HepG2 (cell line): ENCODE data around the gene SLC10A1. TPM values are rescaled to one million over a fixed set of nuclear protein-coding genes. Genes with fewer than 3 reads are reported as not detected.

ENCODE experiments used
- BHLHE40 ChIP-seq: IDR thresholded peaks from 2 replicates; pipeline ENCODE4 v1.6.1; 2011; ENCODE audit warnings: low read length, improper control_type of control experiment
- CREBL2 ChIP-seq: sonication (generic); formaldehyde crosslinking; IDR thresholded peaks from 2 replicates; pipeline ENCODE4 v1.8.1; 2023; ENCODE audit warnings: missing genetic modification reagents, mild to moderate bottlenecking, borderline replicate concordance
- ETV5 ChIP-seq: IDR thresholded peaks from 2 replicates; pipeline ENCODE4 v1.6.1; 2018; ENCODE audit warnings: missing biosample characterization, missing genetic modification reagents, inconsistent platforms, borderline replicate concordance
- KLF16 ChIP-seq, 2 experiments: sonication (generic) in 1 of 2; formaldehyde crosslinking in 1 of 2; IDR thresholded peaks; 2 replicates each; pipeline versions ENCODE4 v1.6.1 to v1.8.0; 2016 to 2023; ENCODE audit warnings: missing genetic modification reagents in 2 of 2, missing compliant biosample characterization in 1 of 2
- LRRFIP1 ChIP-seq: sonication (generic); formaldehyde crosslinking; conservative IDR thresholded peaks from 2 replicates; pipeline ENCODE4 v1.4.0; 2020; ENCODE audit warnings: missing genetic modification reagents
- MTA1 ChIP-seq: sonication (generic); formaldehyde crosslinking; IDR thresholded peaks from 2 replicates; pipeline ENCODE4 v1.4.0; 2020; ENCODE audit warnings: missing genetic modification reagents, mild to moderate bottlenecking, borderline replicate concordance
- NFE2L1 ChIP-seq: sonication (generic); formaldehyde crosslinking; IDR thresholded peaks from 2 replicates; pipeline ENCODE4 v1.4.0; 2020; ENCODE audit warnings: missing genetic modification reagents, mild to moderate bottlenecking, borderline replicate concordance
- NFKBIZ ChIP-seq: IDR thresholded peaks from 2 replicates; pipeline ENCODE4 v1.6.1; 2018; ENCODE audit warnings: missing genetic modification reagents, missing compliant biosample characterization
- RFXAP ChIP-seq: sonication (generic); formaldehyde crosslinking; IDR thresholded peaks from 2 replicates; pipeline ENCODE4 v1.4.0; 2020; ENCODE audit warnings: missing genetic modification reagents, borderline replicate concordance
- SKI ChIP-seq: fragments of 450-650 bp; IDR thresholded peaks from one replicate; pipeline ENCODE4 v1.6.1; 2018; ENCODE audit warnings: mild to moderate bottlenecking; ENCODE audit not compliant: partially characterized antibody
- TGIF2 ChIP-seq: IDR thresholded peaks from 2 replicates; pipeline ENCODE4 v1.6.1; 2016; ENCODE audit warnings: control low read depth, missing compliant biosample characterization
- WIZ ChIP-seq: sonication (generic); formaldehyde crosslinking; IDR thresholded peaks from 2 replicates; pipeline ENCODE4 v1.5.1; 2020; ENCODE audit warnings: mild to moderate bottlenecking, missing genetic modification reagents
- ZBTB25 ChIP-seq: IDR thresholded peaks from 2 replicates; pipeline ENCODE4 v1.6.1; 2018; ENCODE audit warnings: missing genetic modification reagents
- ZBTB38 ChIP-seq: sonication (generic); formaldehyde crosslinking; IDR thresholded peaks from 2 replicates; pipeline ENCODE4 v1.5.1; 2020; ENCODE audit warnings: mild to moderate bottlenecking, missing genetic modification reagents
- ZNF207 ChIP-seq: fragments of 450-650 bp; IDR thresholded peaks from 2 replicates; pipeline ENCODE4 v1.6.1; 2016; ENCODE audit warnings: antibody characterized with exemption, borderline replicate concordance
- ZNF260 ChIP-seq: sonication (generic); formaldehyde crosslinking; IDR thresholded peaks from 2 replicates; pipeline ENCODE4 v1.4.0; 2020; ENCODE audit warnings: missing genetic modification reagents, low read depth, mild to moderate bottlenecking, borderline replicate concordance
- ZNF569 ChIP-seq: sonication (generic); formaldehyde crosslinking; IDR thresholded peaks from 2 replicates; pipeline ENCODE4 v1.5.0; 2020; ENCODE audit warnings: mild to moderate bottlenecking, missing genetic modification reagents, moderate library complexity, borderline replicate concordance
- ZNF598 ChIP-seq: sonication (generic); formaldehyde crosslinking; IDR thresholded peaks from 2 replicates; pipeline ENCODE4 v1.5.1; 2020; ENCODE audit warnings: mild to moderate bottlenecking, missing genetic modification reagents, borderline replicate concordance
- ZNF775 ChIP-seq: sonication (generic); formaldehyde crosslinking; IDR thresholded peaks from 2 replicates; pipeline ENCODE4 v1.4.0; 2020; ENCODE audit warnings: missing genetic modification reagents, mild to moderate bottlenecking, moderate library complexity, borderline replicate concordance
- polyA plus RNA-seq, 8 experiments: library from polyadenylated mRNA; depleted of rRNA in 3 of 8; stranded (reverse) in 7 of 8; unstranded in 1 of 8; fragments of >200 nt; fragmentation: Illumina TruSeq in 4 of 8; extraction: Trizol in 4 of 8; gene quantifications; 2 replicates each; pipeline versions ENCODE4 v1.2.1 to v1.2.3, GENCODE V29; 2011 to 2016; ENCODE audit warnings: low read depth in 4 of 8, missing spikeins in 1 of 8, mixed read lengths in 1 of 8; ENCODE audit not compliant: insufficient read depth in 1 of 8
- total RNA-seq, 5 experiments: library from RNA; depleted of rRNA; stranded (reverse); fragments of >200 nt; fragmentation: Illumina TruSeq; extraction: Trizol; gene quantifications; 2 replicates each; pipeline ENCODE4 v1.2.3, GENCODE V29; 2016; ENCODE audit warnings: low read depth in 1 of 5
- TF ChIP-seq, protein P1 (sequence below): sonication (generic); formaldehyde crosslinking; IDR thresholded peaks from 2 replicates; pipeline ENCODE4 v1.5.0; 2020; ENCODE audit warnings: missing genetic modification reagents
- TF ChIP-seq, protein P2 (sequence below): sonication (generic); formaldehyde crosslinking; IDR thresholded peaks from 2 replicates; pipeline ENCODE4 v1.5.0; 2020; ENCODE audit warnings: missing genetic modification reagents, mild to moderate bottlenecking, borderline replicate concordance

Gene SLC10A1
- total and polyA plus RNA-seq, 2 of the 13 experiments (the other 11 are each of a cell fraction or from before 2014, with no cell fraction given) = 0.17 TPM; not detected in 1

DNA sequence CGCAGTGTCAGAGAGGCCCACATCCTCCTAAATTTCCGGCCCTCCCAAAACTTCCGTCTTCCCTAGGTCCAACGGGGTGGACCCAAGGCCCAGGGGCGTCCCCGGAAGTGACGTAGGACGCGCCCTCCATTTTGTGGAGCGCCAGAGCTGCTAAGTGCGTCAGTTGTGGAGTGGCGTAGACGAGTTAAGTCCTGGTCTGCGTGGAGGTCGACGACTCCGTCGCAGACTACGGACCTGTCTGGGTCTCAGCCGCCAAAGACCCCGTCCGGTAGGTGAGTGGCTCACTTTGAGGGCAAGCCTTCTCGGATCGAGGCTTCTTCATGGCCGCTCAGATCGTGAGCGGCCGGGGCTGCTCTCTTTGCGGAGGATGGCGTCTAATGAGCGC lies 30.1 kb downstream of the SLC10A1 start, which contains the start of gene SRSF5 (continued):
- TF ChIP-seq, protein P1, sequence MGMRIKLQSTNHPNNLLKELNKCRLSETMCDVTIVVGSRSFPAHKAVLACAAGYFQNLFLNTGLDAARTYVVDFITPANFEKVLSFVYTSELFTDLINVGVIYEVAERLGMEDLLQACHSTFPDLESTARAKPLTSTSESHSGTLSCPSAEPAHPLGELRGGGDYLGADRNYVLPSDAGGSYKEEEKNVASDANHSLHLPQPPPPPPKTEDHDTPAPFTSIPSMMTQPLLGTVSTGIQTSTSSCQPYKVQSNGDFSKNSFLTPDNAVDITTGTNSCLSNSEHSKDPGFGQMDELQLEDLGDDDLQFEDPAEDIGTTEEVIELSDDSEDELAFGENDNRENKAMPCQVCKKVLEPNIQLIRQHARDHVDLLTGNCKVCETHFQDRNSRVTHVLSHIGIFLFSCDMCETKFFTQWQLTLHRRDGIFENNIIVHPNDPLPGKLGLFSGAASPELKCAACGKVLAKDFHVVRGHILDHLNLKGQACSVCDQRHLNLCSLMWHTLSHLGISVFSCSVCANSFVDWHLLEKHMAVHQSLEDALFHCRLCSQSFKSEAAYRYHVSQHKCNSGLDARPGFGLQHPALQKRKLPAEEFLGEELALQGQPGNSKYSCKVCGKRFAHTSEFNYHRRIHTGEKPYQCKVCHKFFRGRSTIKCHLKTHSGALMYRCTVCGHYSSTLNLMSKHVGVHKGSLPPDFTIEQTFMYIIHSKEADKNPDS (CRISPR knock-in tag) = no peak
- TF ChIP-seq ETV5 (CRISPR knock-in tag) (peak; percentile 94), KLF16 (CRISPR knock-in tag; IDR thresholded peaks at IDR 0.05) (peak in 1 of 2 experiments; percentile 89; a peak in 2 of 4 replicates), WIZ (CRISPR knock-in tag) (no peak), SKI (peak; percentile 62), ZBTB38 (CRISPR knock-in tag) (peak; percentile 73), TGIF2 (CRISPR knock-in tag) (peak; percentile 71), NFKBIZ (CRISPR knock-in tag) (no peak; the same call in 1 of the 2 replicates), ZNF775 (CRISPR knock-in tag) (no peak), NFE2L1 (CRISPR knock-in tag) (no peak), ZNF569 (CRISPR knock-in tag) (no peak), ZNF598 (CRISPR knock-in tag) (no peak; the same call in 1 of the 2 replicates), ZBTB25 (CRISPR knock-in tag) (no peak; the same call in 1 of the 2 replicates), ZNF260 (CRISPR knock-in tag) (no peak), MTA1 (no peak; the same call in 1 of the 2 replicates), CREBL2 (peak; percentile 99; the same call in 1 of the 2 replicates), LRRFIP1 (CRISPR knock-in tag) (no peak), ZNF207 (no peak), BHLHE40 (0 out of 2 replicates have a peak, but pooled peaks have one; percentile 2), RFXAP (CRISPR knock-in tag) (peak; percentile 70)
- TF ChIP-seq, protein P2, sequence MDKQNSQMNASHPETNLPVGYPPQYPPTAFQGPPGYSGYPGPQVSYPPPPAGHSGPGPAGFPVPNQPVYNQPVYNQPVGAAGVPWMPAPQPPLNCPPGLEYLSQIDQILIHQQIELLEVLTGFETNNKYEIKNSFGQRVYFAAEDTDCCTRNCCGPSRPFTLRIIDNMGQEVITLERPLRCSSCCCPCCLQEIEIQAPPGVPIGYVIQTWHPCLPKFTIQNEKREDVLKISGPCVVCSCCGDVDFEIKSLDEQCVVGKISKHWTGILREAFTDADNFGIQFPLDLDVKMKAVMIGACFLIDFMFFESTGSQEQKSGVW = no peak
